ENCODE data around the gene LIPA.
"Not testable (repeated sequence)": the region's sequence is repeated elsewhere in the genome, so short reads cannot be mapped to it uniquely, and the experiment has no call there.

Gene LIPA

DNA sequence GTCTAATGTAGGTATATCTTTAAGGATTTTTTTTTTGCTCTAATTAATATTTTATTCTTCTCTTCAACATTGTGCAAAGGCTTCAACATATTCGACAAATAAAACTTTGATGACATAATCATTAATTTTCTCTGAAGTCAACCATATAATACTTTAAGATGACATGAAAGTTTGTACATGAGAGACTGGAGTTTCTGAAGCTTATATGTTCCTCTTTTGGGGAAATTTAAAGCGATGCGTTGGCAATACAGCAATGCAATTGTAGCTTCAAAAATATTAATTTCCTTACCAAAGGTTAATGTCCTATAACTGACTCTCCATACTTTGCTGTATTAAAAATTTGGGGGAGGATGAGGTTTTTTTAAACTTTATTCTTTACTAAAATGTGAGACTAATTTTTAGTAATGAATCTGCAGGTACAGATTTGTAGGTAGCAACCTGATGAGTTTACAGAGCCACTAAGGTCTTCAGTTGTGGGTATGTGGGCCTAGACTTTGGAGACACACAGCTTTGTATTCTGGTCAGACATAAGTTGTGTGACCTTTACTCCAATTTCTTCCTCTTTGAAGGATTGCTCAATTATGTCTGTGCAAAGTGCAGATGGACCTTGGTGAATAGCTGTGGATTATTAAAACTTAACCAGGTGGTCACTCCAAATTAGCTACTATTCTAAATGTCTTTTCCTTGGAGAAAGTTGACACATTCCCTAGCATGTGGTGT lies 18.0 kb upstream of the LIPA start:
- no peak for DNase-seq

DNA sequence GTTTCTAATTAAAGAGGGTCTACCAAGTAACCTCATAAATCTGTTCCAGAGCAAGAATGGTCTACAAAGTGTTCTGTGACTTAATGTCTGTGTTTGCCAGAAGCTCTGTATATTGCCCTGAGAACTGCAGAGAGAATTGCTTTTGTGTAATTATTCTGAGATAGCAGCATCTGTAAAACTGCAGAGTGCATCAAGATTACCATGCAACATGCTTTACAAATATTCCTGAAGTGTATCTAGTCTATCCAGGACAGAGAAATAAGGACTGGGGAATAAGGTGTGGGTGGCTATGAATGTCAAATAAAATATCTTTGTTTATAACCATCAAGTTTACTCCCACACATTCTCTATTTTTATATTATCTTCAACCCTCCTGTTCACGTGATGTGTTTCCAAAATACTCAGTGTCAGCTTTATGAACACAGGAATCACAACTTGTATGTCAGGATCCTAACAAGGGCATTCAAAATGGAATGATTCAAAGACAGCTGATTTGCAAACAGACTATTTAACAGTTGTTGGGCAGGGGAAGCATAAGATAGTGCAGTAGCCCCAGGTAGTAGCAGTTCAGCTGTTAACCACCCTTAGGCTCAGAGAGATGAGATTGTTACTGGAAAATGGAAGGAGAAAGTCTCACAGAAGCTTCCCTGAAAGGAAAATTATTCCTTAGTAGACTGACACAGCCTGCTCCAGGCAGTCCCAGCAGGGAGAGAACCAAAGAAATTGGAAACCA lies 15.3 kb upstream of the LIPA start:
- no peak for DNase-seq

DNA sequence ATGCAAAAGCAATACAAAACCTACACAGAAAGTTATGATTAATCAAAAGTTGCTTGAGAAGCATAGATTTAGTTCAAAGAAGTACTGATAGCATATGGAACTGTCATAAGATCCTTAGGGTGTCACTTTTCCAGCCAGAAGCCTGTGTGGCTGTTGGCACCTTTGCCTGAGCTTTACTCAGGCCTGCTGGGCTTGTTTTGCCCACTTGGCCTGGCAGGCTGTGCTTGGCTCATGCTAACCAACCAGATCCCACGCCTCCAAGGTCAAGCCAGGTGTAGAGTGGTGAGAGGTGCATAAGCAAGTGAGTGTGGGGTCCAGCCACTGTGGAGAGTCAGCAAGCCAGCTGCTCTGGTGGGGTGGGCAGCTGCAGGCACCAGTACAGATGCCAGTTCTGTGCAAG lies 12.0 kb upstream of the LIPA start:
- DNase-seq, result no peak

DNA sequence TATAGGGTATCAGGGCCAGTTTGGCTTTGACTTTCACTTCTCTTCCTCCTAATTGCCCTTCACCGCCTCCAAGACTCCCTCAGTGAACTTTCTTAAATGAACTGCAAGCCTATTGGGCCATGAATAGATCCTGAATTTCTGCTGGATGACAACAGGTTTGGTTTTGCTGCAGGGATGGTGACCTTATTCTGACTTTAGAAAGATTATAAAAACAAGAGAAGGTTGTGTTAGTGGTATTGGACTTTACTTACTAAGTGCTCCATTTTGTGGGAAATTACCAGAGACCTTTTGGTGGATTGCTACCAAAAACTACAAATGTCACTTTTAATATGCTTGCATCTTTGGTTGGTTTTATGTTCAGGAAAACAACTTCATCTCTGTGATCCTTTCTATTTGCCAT lies 11.5 kb upstream of the LIPA start:
- no peak for DNase-seq

DNA sequence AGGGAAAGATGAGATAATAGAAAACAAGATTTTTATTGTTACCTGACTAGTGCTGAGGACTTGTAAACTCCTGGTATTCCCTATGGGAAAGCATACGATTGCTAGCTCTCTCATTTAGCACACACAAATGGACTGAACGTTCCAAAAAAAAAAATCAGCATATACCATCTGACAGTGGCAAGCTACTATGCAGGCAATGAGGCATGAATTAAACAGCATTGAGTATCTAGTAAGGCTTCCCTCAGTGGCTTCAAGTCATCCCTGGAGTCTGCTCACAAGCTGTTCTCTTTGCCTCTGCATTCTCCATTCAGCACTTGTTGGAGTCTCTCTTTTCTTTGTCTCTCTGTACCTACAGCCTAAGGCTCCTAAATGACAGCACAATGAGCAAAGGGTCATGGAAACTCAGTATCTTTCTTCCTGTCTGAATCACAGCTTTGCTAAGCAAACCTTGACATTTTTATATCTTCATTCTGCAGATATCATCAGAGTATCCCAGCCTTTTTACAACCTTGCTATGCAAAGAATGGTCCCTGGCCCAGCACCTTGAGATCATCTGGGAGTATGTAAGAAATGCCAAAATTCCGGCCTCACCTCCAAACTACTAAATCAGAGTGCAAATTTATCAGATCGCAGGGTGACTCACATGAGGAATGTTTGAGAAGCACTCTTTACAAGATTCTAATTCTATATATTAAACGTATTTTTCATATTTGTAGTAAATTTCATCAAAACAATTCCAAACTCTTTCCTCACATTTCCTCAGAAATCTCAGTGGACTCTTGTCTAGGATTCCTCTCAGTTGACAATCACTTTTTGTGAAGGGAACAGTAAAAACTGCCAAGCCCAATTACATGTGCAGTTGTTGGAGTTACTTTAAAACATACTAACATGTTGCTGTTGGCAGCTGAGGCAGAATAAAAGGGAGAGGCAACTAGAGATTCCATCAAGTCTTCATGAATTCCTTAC lies 10.8 kb upstream of the LIPA start:
- DNase-seq, result no peak

DNA sequence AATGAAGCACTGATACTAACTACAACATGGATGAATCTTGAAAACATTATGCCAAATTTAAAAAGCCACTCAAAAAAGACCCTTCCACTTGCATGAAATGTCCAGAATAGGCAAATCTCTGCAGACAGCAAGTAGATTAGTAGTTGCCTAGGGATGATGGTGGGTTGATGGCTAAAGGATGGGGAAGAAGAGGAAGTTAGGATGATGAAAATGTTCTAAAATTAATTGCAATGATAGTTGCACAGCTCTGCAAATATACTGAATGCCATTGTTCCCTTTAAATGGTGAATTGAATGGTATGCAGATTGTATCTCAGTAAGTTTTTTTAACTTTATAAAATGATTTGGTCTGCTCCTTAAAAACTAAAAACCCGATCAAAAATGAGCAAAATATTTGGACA lies 7.3 kb upstream of the LIPA start:
- DNase-seq, result no peak

DNA sequence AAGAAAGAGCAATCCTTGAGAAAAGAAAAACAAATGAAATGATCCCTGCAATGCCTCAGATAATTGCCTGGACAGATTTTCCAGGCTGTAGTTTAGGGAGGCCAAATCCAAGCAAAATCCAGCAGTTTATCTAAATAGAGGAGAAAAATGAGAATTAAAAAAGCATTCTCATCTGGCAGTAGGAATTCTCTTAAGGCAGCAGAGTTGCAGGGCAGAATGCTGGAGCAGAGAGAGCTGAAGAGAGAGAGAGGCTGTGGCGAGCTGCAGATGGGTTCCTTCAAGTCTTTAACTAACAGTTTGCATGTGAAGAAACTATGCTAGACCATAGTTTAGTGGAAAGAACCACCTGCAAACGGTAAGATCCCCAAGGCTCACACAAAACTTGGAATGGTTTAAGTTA lies 6.0 kb upstream of the LIPA start:
- DNase-seq, result no peak

DNA sequence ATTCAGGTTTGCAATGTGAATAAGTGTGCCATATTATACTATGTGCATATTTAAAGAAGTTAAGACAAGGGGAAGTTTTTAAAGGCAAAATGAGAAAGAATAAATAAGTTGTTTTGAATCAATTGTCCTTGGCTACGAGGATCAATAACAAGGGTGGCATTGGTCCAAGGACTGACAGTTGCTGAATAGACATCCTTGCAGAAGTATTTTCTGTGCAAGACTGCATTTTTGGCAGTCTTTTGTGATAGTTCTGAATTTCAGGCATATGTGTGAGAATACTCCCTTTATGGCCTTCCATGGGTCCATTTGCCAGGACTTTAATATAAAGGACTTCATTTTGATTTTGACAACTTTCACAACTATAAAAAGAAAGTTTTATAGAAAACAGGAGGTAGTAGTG lies 5.4 kb upstream of the LIPA start:
- no peak for DNase-seq

DNA sequence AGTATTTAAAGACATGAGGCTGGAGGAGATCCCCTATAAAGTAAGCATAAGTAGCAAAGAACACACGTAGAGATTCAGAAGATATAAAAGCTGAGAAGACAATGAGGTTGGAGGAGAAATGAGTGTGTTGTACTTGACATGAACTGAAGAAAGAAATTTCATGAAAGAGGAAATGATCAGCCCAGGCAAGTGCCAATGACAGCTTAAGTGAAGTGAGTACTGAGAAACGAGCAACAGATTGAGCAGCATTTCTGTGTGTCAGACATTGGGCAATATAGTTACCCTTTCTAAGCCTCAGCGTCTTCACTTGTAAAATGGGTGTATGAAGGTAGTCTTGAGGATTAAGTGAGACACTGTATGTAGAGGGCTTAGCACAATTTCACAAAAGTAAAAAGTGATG lies 4.8 kb upstream of the LIPA start:
- DNase-seq, result no peak

DNA sequence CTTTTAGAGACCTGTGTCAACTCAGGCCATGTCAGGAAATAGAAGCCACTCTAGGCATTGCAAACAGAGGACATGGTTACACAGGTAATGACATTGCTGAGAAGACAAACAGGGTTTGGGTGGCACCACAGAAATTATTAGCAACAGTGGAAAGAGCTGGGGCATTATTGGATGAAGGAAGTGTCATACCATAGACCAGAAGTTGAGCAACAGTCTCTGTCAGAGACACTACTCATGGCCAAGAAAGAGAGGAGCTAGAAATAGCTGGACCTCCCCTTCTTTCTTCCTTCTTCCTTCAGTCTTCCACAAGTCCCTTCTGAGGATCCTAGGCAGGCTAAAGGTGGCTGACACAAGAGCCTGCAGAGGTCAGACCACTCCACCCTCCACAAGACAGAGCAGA lies 4.2 kb upstream of the LIPA start:
- no peak for DNase-seq

DNA sequence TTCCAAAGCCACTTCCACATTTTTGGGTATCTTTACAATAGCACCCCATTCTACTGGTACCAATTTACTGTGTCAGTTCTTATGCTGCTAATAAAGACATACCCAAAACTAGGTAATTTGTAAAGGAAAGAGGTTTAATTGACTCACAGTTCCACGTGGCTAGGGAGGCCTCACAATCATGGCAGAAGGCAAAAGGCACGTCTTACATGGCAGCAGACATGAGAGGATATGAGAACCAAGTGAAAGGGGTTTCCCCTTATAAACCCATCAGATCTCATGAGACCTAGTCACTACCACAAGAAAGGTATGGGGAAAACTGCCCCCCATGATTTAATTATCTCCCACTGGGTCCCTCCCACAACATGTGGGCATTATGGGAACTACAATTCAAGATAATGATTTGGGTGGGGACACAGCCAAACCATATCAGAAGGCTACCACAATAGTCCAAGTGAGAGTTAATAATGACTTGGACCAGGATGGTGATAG lies 3.6 kb upstream of the LIPA start:
- not testable (repeated sequence) for DNase-seq

DNA sequence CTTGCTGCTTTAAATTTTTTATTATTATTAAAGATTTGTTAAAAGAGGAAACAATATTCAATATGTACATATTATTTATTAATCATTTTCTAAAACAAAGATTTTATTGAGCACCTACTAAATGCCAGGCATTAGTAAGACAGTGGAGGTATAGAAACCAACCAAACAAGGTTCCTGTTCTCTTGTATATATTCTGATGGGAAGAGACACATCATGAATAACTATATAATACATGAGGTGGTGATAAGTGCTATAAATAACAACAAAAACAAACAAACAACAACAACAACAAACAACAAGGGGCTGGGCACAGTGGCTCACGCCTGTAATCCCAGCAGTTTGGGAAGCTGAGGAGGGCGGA lies 630 bp upstream of the LIPA start:
- DNase-seq, result no peak

DNA sequence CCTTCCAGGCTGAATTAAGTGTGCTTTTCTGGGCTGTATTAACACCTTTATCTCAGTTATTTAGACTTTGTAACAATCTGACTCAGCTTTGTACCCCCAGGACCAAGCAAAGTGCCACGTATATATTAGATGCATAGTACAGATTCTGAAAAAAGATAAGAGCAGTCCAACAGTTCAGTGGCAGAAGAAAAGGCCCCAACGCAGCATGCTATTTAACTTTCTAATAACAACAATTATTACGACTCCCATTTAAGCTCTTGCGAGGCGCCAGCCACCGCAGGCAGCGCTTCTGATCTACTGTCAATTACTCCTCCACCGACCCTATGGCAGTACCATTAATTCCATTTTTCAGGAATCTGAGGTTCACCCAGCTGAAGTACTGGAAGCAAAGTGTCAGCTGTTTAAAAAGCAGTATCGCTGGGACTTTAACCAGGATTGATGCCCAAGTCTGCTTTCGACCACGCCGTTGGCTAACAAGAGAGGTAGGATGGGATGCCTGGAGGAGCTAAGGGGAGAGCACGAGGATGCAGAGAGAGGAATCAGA lies 638 bp downstream of the LIPA start:
- DNase-seq, result no peak

DNA sequence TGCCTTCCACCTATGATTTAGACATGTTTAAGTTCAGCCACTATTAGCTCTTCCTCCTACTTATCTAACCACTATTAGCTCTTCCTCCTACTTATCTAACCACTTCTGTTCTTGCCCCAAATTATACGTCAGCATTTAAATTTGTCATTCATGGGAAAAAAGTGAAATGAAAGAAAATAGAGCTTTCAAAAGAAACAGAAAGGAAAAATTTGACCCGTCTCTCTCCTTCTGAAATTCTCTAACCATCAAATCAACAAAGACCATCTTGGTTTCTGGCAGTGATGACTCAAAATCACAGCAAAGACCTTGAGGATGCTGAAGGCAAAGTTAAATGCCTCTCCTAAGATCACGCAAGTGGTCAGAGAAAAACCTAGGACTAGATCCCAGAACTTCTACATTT lies 2.6 kb downstream of the LIPA start:
- no peak for DNase-seq

DNA sequence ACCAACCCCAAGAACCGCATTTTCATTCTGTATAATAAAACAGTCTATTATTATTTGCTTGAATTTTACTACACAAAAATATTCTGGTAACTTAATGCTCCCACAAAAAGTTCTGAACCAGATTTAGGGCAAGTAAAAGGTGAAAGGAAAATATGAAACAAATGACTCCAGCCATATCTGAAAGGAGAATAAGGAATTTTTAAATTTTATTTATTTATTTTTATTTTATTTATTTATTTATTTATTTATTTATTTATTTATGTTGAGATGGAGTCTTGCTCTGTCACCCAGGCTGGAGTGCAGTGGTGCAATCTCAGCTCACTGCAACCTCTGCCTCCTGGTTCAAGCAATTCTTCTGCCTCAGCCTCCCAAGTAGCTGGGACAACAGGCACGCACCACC lies 4.0 kb downstream of the LIPA start:
- DNase-seq, result not testable (repeated sequence)

DNA sequence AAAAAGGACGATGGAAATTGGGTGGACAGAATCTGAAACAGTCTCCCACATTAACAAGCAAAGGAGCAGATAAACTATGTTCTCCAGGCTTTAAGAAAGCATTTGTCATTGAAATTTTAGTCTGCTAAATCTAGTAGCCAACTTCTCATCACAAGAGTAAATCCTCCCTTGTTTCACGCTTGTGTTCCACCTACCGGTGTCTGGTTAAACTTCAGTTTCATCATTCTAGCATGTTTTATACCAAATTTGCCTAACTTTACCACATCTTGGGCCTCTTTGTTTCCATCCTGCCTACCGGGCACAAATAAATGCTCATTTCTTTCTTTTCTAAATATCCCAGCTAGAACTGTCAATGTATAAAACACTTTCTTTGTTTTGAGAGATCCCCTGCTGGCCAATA lies 5.8 kb downstream of the LIPA start:
- DNase-seq, result no peak

DNA sequence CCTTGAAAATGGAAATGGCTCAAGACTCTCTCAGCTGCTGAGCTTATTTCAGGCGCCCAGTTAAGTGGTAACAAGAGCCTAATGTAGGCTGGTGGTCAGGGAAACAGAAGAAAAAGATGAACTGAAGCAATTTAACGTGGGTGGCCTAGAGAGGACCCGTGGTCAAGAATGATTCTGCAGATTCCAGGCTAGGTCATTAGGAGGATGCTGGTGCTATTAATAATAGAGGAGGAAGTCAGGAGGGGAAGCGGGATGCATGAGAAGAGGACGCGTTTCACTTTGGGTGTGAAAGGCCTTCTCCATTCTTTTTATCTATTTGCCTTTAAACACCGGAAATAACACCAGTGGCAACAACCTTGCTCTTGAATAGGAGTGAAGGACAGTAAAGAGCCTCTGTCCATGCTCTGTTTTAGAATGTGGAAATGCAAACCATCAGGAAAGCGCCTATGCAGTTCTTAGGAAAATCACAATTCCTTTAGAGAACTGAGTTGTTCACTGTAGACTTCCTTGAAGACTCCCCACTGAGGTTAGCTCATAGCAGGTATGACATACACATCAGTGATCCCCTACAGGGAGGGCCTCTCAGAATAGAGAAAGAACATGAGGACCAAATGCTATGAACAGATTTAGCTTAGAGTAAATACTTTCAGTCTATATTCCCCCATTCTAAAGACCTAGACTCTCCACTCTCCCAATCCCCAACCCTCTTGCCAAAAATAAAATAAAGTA lies 8.6 kb downstream of the LIPA start:
- DNase-seq, result no peak

DNA sequence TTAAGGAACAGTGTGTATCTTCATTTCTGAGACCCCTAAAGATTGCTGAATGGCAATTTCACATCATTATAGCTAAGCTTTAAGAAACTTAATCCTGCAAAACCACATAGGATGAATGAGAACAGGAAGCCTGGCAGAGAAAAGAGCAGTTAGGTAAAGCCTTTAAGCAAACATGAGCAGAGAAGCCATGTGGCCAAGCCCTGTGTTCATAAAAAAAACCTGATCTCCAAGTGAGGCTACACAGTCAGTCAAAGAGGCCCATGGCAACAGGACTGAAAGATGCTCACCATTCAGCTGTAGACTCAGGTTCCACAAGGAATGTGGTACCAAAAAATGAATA lies 9.3 kb downstream of the LIPA start:
- DNase-seq, result no peak

DNA sequence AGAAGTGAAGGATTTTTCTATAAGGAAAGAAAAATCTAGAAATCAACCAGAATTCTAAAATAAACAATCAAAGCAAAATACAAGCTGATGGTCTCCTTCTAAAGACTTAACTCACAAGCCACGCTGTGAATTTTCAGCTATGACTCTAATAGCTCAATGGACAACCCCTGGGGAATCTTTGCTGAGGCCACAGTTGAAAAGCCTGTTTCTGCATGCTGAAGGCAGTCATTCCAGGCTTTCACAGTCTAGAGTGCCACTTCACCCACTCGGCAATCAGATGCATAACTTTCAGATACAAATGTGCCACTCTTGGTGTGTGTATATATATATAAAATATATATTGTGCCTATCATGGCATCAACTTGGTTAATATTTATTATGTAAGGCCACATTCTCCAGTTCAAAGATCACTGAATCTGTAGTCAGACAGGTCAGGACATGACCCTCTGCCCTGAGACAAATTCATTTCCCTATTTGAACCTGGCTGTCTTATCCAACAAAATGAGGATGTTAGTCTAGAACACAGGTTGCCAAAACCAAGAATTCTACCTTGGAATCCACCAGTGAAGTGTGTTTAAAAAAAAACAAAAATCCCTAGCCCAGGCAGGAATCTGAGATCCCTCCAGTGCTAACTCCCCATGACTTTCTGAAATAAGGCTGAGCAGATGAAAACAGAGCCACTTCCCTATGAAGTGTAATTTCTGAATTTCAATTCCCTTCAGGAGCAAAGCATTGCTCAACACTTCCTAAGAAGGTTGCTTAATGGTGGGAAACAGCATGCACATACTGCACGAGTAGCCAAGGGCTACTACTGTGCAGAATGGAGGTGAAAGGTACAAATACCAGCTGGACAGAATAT lies 9.9 kb downstream of the LIPA start:
- DNase-seq, result no peak

DNA sequence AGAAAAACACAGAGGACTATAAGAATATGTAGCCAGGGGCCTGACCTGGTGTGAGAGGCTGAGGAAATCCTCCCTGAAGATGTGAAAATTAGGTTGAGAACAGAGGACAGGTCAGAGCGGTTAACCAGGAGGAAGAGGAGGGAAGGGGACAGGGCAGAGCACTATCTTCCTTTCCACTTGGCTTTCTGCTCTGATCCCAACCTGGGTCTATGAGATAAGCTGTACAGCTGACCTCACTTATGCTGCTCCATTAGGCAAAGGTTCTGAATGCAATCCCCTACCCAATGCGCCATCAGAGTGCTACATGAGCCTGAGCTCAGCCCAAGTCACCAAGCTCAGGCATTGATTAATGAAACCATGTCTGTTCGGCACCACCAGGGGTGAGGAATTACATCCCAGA lies 10.5 kb downstream of the LIPA start:
- DNase-seq, result no peak

DNA sequence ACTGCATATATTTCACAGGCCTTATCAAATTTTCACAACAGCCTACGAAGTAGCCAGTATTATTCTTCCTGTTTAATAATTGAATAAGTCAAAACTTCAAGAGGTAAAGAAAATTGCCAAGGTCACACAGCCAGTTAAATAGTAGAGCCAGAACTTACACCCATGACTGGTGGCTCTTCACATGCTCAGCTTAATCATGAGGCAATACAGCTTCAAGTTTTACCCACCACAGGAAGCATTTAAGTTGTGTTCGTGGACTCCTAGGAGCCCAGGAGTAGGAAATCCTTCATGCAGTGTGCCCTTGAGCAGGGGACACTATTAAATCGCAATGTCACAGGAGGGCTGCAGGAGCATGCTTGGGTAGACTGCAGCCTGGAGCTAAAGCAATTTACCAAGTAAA lies 11.1 kb downstream of the LIPA start:
- no peak for DNase-seq

Measured in NCI-H187 treated with DMSO at 0.1 percent for 48 hours (cell line).